Hepatocyte (in vitro differentiated cells): ENCODE measurements around the gene EGF. TPM values are rescaled to one million over a fixed set of nuclear protein-coding genes. Genes with fewer than 3 reads are reported as not detected.
A peak's percentile ranks its signal among the peaks of the same experiment; 100 is the strongest.

ENCODE experiments used
- DNase-seq: peaks from one replicate; pipeline ENCODE4 v3.0.0-alpha.2; 2016; ENCODE audit warnings: low spot score
- H2AFZ ChIP-seq: fragments of 200-600 bp; sonication (generic); 2 replicates; pipeline ENCODE4 v1.6.0; 2016; ENCODE audit warnings: antibody characterized with exemption, mild to moderate bottlenecking
- H3K27ac ChIP-seq: fragments of 200-600 bp; sonication (generic); 2 replicates; pipeline ENCODE4 v1.5.1; 2016; ENCODE audit warnings: mild to moderate bottlenecking
- H3K27me3 ChIP-seq: fragments of 200-600 bp; sonication (generic); 2 replicates; pipeline ENCODE4 v1.6.1; 2016
- H3K36me3 ChIP-seq: fragments of 200-600 bp; sonication (generic); replicated peaks from 2 replicates; pipeline ENCODE4 v1.5.1; 2016; ENCODE audit warnings: low read depth; ENCODE audit not compliant: insufficient read depth
- H3K4me1 ChIP-seq: fragments of 200-600 bp; sonication (generic); 2 replicates; pipeline ENCODE4 v1.5.1; 2016; ENCODE audit warnings: mild to moderate bottlenecking, moderate library complexity; ENCODE audit not compliant: insufficient read depth
- H3K4me2 ChIP-seq: fragments of 200-600 bp; sonication (generic); 2 replicates; pipeline ENCODE4 v1.6.0; 2016
- H3K4me3 ChIP-seq: fragments of 200-600 bp; sonication (generic); 2 replicates; pipeline ENCODE4 v1.5.1; 2016; ENCODE audit warnings: mild to moderate bottlenecking
- H3K79me2 ChIP-seq: fragments of 200-600 bp; sonication (generic); 2 replicates; pipeline ENCODE4 v1.6.0; 2017; ENCODE audit warnings: mild to moderate bottlenecking
- H3K9me2 ChIP-seq: fragments of 200-600 bp; sonication (generic); replicated peaks from 2 replicates; pipeline ENCODE4 v1.6.0; 2017; ENCODE audit warnings: mild to moderate bottlenecking; ENCODE audit not compliant: insufficient read depth
- H3K9me3 ChIP-seq: fragments of 200-600 bp; sonication (generic); 2 replicates; pipeline ENCODE4 v1.5.1; 2016; ENCODE audit warnings: low read depth, mild to moderate bottlenecking
- H4K20me1 ChIP-seq: fragments of 200-600 bp; sonication (generic); 2 replicates; pipeline ENCODE4 v1.6.0; 2016; ENCODE audit warnings: mild to moderate bottlenecking; ENCODE audit not compliant: insufficient read depth, poor library complexity, severe bottlenecking
- CTCF ChIP-seq: fragments of 200-600 bp; sonication (generic); IDR thresholded peaks from 2 replicates; pipeline ENCODE4 v1.5.1; 2016; ENCODE audit warnings: antibody characterized with exemption, mild to moderate bottlenecking; ENCODE audit not compliant: poor library complexity
- EZH2 ChIP-seq: fragments of 200-600 bp; sonication (generic); IDR thresholded peaks from 2 replicates; pipeline ENCODE4 v1.6.1; 2016; ENCODE audit warnings: antibody characterized with exemption, mild to moderate bottlenecking, borderline replicate concordance
- EZH2phosphoT487 ChIP-seq: fragments of 200-600 bp; sonication (generic); IDR thresholded peaks from one replicate; pipeline ENCODE4 v1.6.1; 2018; ENCODE audit warnings: antibody characterized with exemption, mild to moderate bottlenecking, low read depth, moderate library complexity; ENCODE audit not compliant: unreplicated experiment, severe bottlenecking
- WGBS: methylation state at CpG from one replicate; pipeline ENCODE4 v1.1.6; 2016; ENCODE audit warnings: low lambda C conversion rate; ENCODE audit errors: missing lambda C conversion rate; 5-methylcytosine and 5-hydroxymethylcytosine counted together
- polyA plus RNA-seq: library from polyadenylated mRNA; unstranded; fragments of >200 nt; fragmentation: Nextera tagmentation; extraction: Ambion mirVana; gene quantifications from 2 replicates; pipeline ENCODE4 v1.2.1, GENCODE V29; 2016
- total RNA-seq: library from RNA; depleted of rRNA; stranded (reverse); fragments of >200 nt; gene quantifications from 2 replicates; pipeline ENCODE4 v1.2.3, GENCODE V29; 2014

EGF gene
- total and polyA plus RNA-seq, 2 experiments from 2014 or later, result 5.0 to 18.0 TPM

GRCh38 chr4:110005461-110006056 lies 92.9 kb downstream of the EGF start:
- no peaks in the 10 kb centered on the region for H4K20me1 ChIP-seq
- no peaks in the 10 kb centered on the region for H3K36me3 ChIP-seq
- H2AFZ ChIP-seq, result no peak overlapping the region
- H3K27ac ChIP-seq, result no peak overlapping the region
- WGBS, result 14% methylated on average over 1 of the region's 1 CpG
- no peaks in the 10 kb centered on the region for H3K9me3 ChIP-seq
- H3K4me1 ChIP-seq, result peaks cover 7% of the 10 kb centered on the region
- H3K4me2 ChIP-seq, result no peak overlapping the region
- no peaks in the 10 kb centered on the region for H3K27me3 ChIP-seq
- no peaks in the 10 kb centered on the region for H3K79me2 ChIP-seq
- no peak for TF ChIP-seq EZH2
- peak; percentile 88 for TF ChIP-seq CTCF
- DNase-seq, result peak; percentile 77
- H3K4me3 ChIP-seq, result no peak overlapping the region
- H3K9me2 ChIP-seq, result no peaks in the 10 kb centered on the region

- H4K20me1 ChIP-seq, result no peaks in the 10 kb centered on the region
- no peak for DNase-seq
- no peaks in the 10 kb centered on the region for H3K36me3 ChIP-seq
- H2AFZ ChIP-seq, result no peak overlapping the region
- no peak overlapping the region for H3K4me3 ChIP-seq
- H3K27ac ChIP-seq, result no peak overlapping the region
- H3K9me2 ChIP-seq, result no peaks in the 10 kb centered on the region
- no peaks in the 10 kb centered on the region for H3K79me2 ChIP-seq
- 86% methylated on average over 3 of the region's 3 CpGs for WGBS
- peaks cover 7% of the 10 kb centered on the region for H3K4me1 ChIP-seq
- TF ChIP-seq EZH2phosphoT487 (no peak), EZH2 (no peak), CTCF (no peak)
- no peak overlapping the region for H3K4me2 ChIP-seq
- H3K27me3 ChIP-seq, result no peaks in the 10 kb centered on the region
- H3K9me3 ChIP-seq, result no peaks in the 10 kb centered on the region
Measured at GRCh38 chr4:110007217-110007616, 94.5 kb downstream of the EGF start.

GRCh38 chr4:110008540-110008939 lies 95.9 kb downstream of the EGF start:
- H3K79me2 ChIP-seq, result no peaks in the 10 kb centered on the region
- WGBS, result 54% methylated on average over 2 of the region's 2 CpGs

More at GRCh38 chr4:110008540-110008939, 95.9 kb downstream of the EGF start:
- H3K27ac ChIP-seq, result no peak overlapping the region
- DNase-seq, result no peak
- no peak overlapping the region for H3K4me3 ChIP-seq
- no peaks in the 10 kb centered on the region for H3K27me3 ChIP-seq
- no peak overlapping the region for H3K4me2 ChIP-seq
- peaks cover 7% of the 10 kb centered on the region for H3K4me1 ChIP-seq
- no peaks in the 10 kb centered on the region for H3K9me2 ChIP-seq
- no peaks in the 10 kb centered on the region for H3K36me3 ChIP-seq
- no peaks in the 10 kb centered on the region for H3K9me3 ChIP-seq
- TF ChIP-seq CTCF (no peak), EZH2 (no peak), EZH2phosphoT487 (no peak)
- no peaks in the 10 kb centered on the region for H4K20me1 ChIP-seq
- no peak overlapping the region for H2AFZ ChIP-seq
